Left lobe of liver (tissue), 2 donors: ENCODE measurements around the gene DCC. TPM values are rescaled to one million over a fixed set of nuclear protein-coding genes. Genes with fewer than 3 reads are reported as not detected.

ENCODE experiments used
- ATAC-seq: fragments of 200-7000 bp; cut with Tn5 transposase; one replicate; pipeline ENCODE4 v1.9.1; 2020; ENCODE audit warnings: mild to moderate bottlenecking, moderate library complexity
- DNase-seq: peaks from one replicate; pipeline ENCODE4 v3.0.0-alpha.2; 2020; ENCODE audit warnings: low spot score
- total RNA-seq: library from RNA; stranded (reverse); gene quantifications from one replicate; pipeline ENCODE4 v1.2.1, GENCODE V29; 2021
- donor health status: DM: no; HTN: no; CAD: no; lungs with moderate emphysema.
- donor health status: DM: no; HTN: yes; CAD: no.

Gene DCC
- total RNA-seq, 1 donor from 2014 or later = not detected

DNA sequence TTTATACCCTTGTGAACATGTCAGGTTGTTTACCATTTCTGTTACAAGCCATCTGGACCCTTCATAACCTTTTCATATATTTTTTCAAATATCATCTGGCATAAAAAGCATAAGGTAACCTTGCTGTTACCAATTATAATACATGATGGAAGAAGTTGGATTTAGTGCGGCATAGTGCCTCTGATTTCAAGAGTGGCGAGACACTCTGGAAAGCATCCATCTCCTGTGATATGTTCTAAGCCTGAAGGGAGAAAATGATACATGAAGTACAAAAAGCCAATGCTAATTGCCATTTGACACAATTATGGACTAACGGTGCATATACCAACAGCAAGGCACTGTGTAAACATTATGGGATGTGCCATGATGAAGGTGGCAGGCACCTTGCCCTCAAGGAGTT is 75.1 kb downstream of the DCC start:
- no peak for DNase-seq
- no peak for ATAC-seq

DNA sequence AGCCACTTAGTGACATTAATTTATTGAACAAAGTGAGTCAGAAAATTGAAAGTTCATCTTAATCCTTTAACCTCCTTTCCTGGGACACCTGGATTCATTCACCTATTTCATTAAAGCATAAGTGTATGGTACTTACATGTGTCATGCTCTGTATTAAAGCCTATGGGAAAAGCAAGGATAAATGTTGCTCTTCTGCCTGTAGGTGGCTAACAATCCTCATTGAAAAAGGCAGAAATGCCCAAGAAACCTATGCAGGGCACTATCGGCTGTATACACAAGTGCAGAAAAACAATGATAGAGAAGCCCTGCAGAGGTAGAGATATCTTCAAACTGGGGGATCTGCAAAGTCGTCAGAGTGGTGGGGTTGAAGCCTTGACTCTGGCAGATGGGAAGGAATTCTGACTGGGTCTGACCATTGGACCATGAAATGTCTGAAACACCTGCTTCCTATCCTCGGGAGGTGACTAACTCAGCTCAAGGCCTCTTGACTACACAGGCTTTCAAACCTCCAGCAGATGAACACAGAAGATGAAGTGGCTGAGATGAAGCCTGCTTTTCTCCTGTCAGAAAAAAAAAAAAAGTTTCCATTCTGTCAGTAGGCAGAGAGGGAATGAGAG is 83.1 kb downstream of the DCC start:
- DNase-seq = no peak
- no peak for ATAC-seq

DNA sequence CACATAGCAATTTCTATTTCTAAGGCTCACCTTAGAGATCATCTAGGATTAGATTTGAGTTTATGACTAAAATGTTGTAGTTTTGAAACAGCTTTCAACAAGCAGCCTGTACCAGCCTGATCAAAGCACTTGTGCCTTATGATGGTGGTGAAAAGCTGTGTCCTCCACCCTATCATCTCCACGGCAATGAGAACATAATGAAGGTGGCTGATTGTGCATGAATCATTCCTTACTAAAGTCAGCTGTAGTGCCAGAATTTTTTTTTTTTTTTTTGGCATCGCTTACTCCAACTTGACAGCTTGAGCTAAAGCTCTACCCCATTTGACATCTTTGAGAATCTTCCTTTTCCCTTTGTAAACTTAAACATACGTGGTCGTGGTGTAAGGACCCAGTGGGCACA is 86.0 kb downstream of the DCC start:
- ATAC-seq (no peak), DNase-seq (no peak)

DNA sequence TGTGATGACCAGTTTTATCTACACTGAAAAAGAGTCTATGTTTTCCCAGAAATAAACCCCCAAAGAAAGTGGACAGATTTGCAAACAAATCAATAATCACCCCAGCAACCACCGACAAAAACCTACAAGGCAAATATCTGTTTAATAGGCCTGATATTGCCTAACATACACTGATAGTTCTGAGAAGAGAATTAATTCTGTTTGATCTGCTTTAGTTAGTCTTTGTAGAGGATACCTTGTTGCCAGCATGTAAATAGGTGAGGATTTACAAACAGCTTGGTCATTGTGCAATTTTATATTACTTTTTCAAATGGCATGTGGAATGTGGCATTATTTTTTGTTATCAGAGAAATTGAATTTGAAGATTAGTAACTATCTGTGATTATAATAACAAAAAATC is 86.5 kb downstream of the DCC start:
- no peak for ATAC-seq
- no peak for DNase-seq

DNA sequence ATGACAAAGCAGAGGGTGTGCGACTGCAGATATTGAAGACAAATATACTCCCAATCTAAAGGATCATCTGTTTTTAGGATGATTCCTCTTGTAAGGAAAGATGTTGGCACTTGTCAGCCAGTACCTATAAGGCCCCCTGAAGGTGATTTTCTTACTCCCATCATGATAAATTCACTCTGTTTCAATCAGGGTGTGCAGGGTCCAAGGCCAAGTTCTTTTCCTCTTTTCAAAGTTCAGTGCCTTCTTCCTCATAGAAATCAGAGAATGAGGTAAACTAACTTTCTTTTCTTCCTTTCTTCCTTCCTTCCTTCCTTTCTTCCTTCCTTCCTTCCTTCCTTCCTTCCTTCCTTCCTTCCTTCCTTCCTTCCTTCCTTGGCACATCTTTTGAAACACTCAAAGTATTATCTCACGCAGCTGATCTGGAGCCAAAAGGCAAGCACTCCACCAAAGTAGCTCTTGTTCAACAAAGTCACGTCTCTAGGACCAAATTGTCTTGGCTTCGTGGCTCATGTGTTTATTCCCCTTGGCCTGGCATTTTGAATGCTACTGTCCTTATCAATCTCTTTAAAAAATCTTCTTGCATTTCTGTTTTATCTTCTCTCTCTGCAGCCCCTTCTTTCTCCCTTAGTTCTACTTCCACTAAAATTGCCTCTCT is 87.7 kb downstream of the DCC start:
- ATAC-seq (no peak), DNase-seq (no peak)

DNA sequence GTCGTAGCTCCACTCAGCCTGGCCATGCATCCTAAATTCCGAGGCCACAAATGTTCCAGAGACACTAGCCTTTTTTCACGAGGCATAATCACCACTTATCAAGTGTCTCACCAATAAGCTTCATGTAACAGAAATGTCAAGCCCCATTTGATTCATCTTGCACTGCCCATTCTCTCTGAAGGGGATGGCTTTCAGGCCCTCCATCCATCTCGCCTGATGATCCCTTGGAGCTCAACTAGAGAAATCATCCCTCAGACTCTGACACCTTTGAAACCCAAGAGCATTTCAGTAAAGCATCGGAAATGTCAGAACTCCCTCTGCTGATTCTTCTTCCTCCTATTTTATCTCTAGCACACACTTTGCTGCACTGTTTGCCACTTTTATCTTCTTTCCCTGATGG is 91.7 kb downstream of the DCC start:
- DNase-seq = no peak
- no peak for ATAC-seq

DNA sequence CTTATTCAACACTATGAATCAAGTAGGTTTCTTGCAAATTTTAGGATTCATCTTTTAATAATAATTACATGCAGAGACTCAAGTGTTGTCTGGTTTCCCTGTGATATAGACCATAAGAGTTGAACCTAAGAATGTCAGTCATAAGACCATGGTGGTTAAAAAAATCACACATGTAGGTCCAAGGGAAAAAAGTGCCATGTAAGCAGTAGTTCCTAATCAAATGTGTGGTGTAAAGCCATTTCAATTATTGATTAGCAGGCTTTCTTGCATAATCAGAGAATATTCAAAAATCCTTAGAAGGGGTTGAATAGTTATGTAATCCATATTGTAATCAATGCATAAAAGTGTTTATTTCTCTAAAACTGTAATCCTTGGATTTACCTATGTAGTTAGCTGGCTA is 93.8 kb downstream of the DCC start:
- ATAC-seq (no peak), DNase-seq (no peak)

DNA sequence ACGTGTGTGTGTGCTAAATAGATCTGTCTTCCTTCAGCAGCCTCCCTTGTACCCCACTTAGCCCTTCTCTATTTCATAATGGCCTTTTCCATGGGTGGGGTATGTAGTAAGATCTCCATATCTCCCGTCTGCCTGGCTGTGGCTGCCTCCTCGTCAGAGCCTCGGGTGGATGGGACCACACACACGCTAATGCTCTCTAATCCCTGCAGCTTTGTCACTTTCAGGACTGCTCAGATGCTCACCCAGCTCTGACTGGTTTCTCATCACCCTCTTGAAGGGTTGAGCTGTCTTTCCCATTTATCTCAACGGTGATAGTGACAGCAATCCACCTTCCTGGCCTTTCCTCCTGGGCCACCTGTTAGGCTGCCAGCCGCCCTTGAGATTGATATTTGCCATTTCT is 95.3 kb downstream of the DCC start:
- DNase-seq (no peak), ATAC-seq (no peak)

DNA sequence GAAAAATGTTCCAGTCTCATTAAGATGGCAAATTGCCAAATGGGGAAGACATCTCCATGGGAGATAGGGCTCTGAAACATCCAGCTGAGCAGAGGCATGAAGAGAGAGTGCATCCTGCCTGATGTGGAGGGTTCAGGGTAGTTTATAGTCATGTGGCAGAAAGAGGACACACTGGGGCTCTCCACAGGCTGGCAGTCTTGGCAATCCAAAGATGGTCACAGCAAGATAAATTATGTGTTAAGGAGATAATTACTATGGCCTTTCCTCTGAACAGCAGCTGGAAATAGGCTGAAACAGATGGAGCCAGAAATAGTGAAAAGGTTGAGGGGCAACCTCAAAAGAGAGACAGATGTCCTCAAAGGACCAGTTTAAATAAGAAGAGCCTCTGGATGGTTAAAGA is 97.2 kb downstream of the DCC start:
- DNase-seq = no peak
- ATAC-seq = no peak

DNA sequence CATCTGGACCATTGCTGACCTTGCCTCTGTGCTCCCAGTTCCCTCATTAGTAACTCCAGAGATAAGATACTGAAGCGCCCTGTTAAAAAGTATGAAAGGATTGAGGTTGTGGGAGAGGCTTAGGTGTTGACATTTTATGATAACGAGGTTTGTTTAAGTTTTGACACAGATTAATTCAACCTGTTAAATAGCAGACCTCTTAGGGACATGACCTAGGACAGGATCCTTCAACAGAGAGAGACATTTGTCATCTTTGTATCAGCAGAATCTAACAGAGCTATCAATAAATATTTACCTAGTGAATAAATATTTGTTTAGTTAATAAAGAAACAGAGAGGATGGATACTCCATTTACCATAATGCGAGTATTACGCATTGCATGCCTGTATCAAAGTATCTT is 99.5 kb downstream of the DCC start:
- ATAC-seq = no peak
- DNase-seq = no peak

DNA sequence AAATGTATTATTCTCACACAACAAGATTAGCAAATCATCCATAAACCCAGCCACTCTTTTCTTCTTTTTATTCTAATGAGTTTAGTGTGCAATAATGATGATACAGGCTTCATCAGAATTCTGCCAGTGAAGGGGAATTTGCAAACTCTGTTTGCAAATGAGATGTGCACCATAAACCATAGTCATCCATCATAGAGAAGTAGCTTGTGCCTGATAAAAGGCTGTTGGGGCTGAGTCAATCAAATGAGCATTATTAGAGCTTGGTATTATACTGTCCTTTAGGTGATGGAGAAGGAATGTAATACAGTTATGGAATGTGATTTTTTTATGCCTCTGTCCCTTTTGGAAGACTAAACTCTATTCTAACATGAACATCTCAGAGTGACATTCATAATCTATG is 101.8 kb downstream of the DCC start:
- ATAC-seq (no peak), DNase-seq (no peak)

DNA sequence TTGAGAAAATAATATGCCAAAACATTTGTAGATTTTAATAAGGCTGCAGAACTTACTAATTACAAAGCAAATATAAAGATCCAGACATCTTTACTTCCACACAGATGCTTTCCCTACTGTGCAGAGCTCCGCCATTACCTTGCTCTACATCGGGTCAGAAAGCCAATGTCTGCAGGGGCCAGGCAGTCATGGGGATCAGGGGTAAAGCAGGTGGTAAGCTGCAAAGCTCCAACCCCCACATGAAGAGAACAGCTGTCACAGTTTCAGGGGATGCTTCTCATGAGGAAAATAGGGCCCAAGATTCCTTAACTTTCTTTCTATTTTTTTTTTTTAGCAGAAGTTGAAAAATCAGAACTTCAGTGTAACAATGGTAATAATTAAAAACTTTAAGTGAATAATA is 102.7 kb downstream of the DCC start:
- ATAC-seq = no peak
- DNase-seq = no peak

DNA sequence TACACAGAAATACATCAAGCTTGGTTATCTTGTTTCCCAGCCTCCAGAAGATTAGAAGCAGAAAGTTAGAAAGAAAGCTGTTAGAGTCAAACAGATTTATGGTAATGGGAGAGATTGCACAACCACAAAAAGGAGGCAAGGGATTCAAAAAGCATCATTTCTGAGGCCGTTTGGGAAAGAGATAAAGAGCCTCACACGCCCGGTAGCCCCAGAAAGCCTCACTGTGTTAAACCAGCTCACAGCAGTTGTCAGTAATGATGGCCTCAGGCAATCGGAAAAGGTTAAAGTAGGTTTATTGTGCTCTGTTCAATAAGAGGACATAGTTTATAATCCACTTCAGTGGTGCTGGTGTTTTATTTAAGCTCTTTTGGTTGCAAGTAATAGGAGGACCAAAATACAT is 111.3 kb downstream of the DCC start:
- ATAC-seq (no peak), DNase-seq (no peak)

DNA sequence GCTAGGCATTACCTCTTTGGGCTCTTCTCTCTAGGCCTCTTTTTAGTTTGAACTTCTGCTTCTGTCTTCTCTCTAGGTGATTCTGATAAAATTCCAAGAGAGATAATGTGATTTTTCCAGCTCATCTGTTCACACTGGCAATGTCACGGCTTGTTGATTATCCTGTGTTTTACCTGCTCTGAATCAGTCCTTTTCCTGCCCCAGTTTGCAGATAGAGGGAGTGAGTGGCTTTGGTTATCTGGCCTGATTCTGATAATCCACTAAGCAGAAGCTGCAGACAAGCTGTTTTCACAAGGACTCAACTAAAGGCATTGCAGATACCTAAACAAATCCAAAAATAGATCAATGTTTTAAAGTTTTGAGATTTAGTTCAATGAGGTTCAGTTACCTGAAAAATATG is 111.9 kb downstream of the DCC start:
- ATAC-seq (no peak), DNase-seq (no peak)

DNA sequence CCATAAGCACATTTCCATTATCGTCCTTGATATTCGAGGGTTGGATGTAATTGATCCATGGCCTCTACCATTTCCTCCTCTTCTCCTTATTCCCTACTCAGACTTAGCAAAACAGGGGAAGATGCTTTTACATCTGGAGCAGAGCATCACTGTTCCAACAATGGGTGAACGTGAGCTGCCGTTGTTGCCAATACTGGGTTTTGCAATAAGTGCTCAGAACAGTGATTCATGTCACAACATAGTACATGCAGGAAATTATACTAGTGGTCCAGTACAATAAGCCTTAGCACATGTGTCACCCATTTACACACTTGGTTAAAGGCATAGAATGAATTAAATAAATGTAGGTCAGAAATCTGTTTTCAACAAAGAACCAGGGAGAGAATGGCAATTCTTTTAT is 112.4 kb downstream of the DCC start:
- DNase-seq = no peak
- ATAC-seq = no peak

DNA sequence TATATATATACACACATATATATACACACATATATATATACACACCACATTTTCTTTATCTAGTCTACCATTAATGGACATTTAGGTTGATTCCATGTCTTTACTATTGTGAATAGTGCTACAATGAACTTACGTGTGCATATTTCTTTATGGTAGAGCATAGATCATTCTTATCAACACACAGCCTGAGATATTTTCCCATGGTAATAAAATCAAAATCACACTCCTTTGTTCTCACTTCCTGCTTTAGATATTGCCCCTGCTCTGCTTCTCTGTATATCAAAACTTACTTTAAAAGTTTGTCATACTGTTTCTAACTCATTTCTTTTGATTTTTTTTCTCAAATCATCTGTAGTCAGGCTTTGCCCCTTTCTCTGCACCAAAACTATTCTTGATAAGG is 119.9 kb downstream of the DCC start:
- DNase-seq (no peak), ATAC-seq (no peak)

DNA sequence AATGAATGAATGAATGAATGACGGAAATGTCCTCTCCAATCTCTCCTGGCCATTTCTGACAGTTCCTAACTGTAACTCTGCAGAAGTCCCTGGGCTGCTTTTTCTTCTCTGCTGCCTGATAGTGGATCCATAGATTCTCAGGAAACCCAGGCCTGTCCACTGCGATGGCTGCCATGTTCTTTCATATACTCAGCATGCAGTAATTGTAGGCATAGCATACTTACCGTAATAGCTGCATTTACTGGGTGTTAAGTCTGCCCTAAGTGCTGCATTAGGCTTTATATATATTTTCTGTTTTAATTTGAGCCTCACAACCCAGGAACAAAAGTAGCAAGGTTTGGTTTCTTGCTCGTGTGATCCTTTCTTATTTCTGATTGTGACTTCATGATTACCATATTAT is 122.9 kb downstream of the DCC start:
- ATAC-seq (no peak), DNase-seq (no peak)

DNA sequence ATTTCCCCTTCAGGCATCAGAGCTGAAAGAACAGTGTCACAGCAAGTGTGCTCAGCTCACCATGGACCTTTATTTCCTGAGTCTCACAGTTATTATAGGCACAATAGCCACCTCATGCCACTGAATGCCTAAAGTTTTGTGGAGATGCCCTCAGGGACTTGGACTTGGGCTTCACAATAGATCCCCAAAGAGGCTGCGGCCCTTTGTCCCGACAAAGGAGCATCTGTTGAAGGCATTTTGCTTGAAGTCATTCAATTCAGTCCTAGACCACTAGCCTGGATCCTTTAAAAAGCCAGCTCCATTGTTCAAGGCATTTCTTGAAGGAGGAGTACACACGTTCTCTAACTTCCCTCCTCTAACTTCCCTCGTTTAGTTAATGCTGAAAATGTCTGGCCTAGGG is 125.4 kb downstream of the DCC start:
- DNase-seq (no peak), ATAC-seq (no peak)

DNA sequence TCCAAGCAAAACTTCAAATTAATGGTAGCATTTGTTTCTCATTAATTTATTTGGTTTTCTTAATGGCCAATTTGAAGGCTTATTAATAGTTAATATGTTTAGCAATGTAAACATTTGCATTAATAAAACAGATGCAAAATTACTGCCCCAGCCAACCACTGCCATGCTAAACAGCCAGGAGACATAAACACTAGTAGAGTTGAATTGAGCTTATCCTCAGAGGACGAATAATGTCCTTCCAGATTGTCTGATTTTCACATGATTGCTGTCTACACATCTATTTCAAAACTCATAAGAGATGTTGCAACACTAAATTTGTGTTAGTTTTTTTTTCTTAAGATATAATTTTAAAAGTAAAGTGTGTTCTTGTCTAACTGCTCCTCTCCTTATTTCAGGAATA is 128.5 kb downstream of the DCC start:
- DNase-seq (no peak), ATAC-seq (no peak)

DNA sequence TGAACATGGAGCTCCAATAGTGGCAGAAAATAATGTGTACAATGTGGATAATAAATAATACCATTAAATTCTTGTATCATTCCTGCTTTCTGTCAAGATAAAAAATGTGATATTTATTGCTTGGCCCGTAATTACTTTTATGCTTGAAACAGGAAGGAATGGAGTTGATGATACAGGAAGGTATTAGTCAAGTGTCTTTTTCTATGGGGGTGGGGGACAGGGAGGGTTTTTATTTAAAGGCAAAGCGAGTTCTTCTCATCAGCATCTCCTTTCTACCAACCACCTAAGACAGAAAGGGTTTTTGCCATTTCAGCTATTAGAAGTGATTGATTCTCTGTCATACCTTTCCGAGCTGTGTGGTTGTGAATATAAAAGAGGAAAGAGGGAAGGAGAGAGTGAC is 135.3 kb downstream of the DCC start:
- ATAC-seq (no peak), DNase-seq (no peak)

DNA sequence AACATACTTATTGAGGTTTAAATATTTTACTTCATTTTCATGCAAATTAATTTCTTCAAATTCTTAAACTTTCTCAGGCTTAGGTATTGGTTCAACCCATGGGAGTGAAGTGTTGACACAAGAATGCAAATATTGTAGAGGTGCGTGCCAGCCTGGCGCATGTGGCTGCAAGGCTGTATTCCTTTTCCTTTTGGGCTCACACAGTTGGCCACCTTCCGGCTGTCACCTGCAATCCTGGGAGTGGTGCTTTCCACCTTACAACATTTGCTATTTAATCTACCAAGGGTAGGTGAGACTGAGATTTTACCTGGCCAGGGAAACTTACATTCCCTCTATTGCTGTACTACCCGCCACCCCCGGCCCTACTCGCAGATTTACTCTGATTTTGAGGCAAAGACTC is 141.1 kb downstream of the DCC start:
- no peak for DNase-seq
- no peak for ATAC-seq

DNA sequence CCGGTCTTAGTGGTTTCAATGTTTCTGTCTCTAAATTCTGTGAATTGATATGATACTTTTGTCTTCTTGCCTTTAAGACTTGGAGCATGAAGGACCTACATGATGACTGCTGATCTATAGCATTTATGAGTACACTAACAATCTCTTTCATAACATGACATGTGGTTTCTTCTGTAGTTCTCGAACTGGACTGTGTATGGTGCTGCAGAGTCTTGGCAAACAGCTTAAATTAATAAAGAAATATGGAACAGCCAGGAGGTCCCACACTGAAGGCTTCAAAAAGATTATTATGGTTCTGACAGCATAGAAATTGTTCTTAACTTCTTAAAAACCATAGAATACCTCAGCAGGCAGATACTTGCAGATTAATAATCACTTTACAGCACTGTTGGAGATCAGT is 145.0 kb downstream of the DCC start:
- DNase-seq (no peak), ATAC-seq (no peak)

DNA sequence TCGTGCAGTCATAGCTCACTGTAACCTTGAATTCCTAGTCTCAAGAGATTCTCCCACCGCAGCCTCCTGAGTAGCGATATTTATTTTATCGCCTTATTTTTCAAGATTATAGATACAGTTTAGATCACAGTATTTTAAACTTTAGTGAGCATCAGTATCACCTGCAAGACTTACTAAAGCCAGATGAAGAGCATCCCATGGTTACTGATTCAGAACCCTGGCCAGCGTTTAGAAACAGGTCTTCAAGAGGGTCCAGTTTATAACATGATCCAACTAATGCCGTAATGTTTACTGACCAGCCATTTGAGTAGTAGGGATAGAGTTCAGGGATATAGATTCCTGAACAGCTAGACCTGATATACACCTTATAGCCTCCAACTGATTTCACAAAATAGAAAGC is 146.1 kb downstream of the DCC start:
- ATAC-seq = no peak
- no peak for DNase-seq
